Activated CD4-positive, alpha-beta T cell treated with anti-CD3 and anti-CD28 coated beads, Interleukin-2, amount 10 ng/mL, durations not matched to agents 7 days and 5 days (primary cell): ENCODE measurements around the gene PPP1R3F. TPM values are rescaled to one million over a fixed set of nuclear protein-coding genes. Genes with fewer than 3 reads are reported as not detected.
"Not testable (repeated sequence)": the region's sequence is repeated elsewhere in the genome, so short reads cannot be mapped to it uniquely, and the experiment has no call there.

Experiments used
- CTCF ChIA-PET: fragments of 350-600 bp; sonication (Branson Sonifier 250); formaldehyde crosslinking; loops from one replicate; lab custom pipeline; 2021; ENCODE audit warnings: antibody characterized with exemption; lab: Charles Lee
- POLR2A ChIA-PET: fragments of 350-600 bp; sonication (Branson Sonifier 250); formaldehyde crosslinking; loops from one replicate; lab custom pipeline; 2021; ENCODE audit warnings: antibody characterized with exemption; lab: Charles Lee
- DNase-seq: peaks from one replicate; pipeline ENCODE4 v3.0.0-alpha.2; 2020
- H3K27ac Mint-ChIP-seq: one replicate; pipeline ENCODE4 v1.8.0; 2021; ENCODE audit warnings: mild to moderate bottlenecking, moderate library complexity, mixed read lengths
- H3K27me3 Mint-ChIP-seq: one replicate; pipeline ENCODE4 v1.8.0; 2021; ENCODE audit warnings: mixed read lengths
- H3K36me3 Mint-ChIP-seq: one replicate; pipeline ENCODE4 v1.8.0; 2021; ENCODE audit warnings: low read depth, mixed read lengths
- H3K4me1 Mint-ChIP-seq: one replicate; pipeline ENCODE4 v1.8.0; 2021; ENCODE audit warnings: mixed read lengths
- H3K4me3 Mint-ChIP-seq: one replicate; pipeline ENCODE4 v1.8.0; 2021; ENCODE audit warnings: mild to moderate bottlenecking, moderate library complexity, mixed read lengths
- H3K9me3 Mint-ChIP-seq: one replicate; pipeline ENCODE4 v1.8.0; 2021; ENCODE audit warnings: mixed read lengths
- total RNA-seq, 2 experiments: library from RNA; stranded (reverse); gene quantifications; one replicate each; pipeline ENCODE4 v1.2.3, GENCODE V29; 2021

PPP1R3F gene
- total RNA-seq, 2 experiments from 2014 or later, result 11.2 to 12.3 TPM

- H3K4me1 Mint-ChIP-seq, result peaks cover 25% of the 10 kb centered on the region
- H3K27ac Mint-ChIP-seq, result no peak overlapping the region
- no peaks in the 10 kb centered on the region for H3K27me3 Mint-ChIP-seq
- H3K36me3 Mint-ChIP-seq, result no peaks in the 10 kb centered on the region
- no peaks in the 10 kb centered on the region for H3K9me3 Mint-ChIP-seq
- no peak for DNase-seq
- H3K4me3 Mint-ChIP-seq, result no peak overlapping the region
- ChIA-PET POLR2A (no interaction called here), CTCF (no interaction called here)
These were observed 42.6 kb downstream of the PPP1R3F start for GRCh38 chrX:49312176-49312575.

GRCh38 chrX:49316085-49316484 is 46.5 kb downstream of the PPP1R3F start:
- no peaks in the 10 kb centered on the region for H3K4me1 Mint-ChIP-seq
- ChIA-PET CTCF (no interaction called here), POLR2A (no interaction called here)
- no peak for DNase-seq
- no peaks in the 10 kb centered on the region for H3K27me3 Mint-ChIP-seq
- no peaks in the 10 kb centered on the region for H3K36me3 Mint-ChIP-seq
- H3K9me3 Mint-ChIP-seq, result no peaks in the 10 kb centered on the region
- no peak overlapping the region for H3K27ac Mint-ChIP-seq
- no peak overlapping the region for H3K4me3 Mint-ChIP-seq

- DNase-seq, H3K27ac Mint-ChIP-seq, H3K4me1 Mint-ChIP-seq, H3K36me3 Mint-ChIP-seq, H3K9me3 Mint-ChIP-seq, CTCF ChIA-PET, H3K4me3 Mint-ChIP-seq, POLR2A ChIA-PET, H3K27me3 Mint-ChIP-seq: not testable (repeated sequence)
These were observed 52.1 kb downstream of the PPP1R3F start, which contains the start of gene GAGE12J for GRCh38 chrX:49321737-49322136. Gene GAGE12J, plus strand, starts transcription at chrX:49322037. Its CDS starts 1,157 bp downstream, at chrX:49323194.

- H3K27me3 Mint-ChIP-seq, POLR2A ChIA-PET, H3K36me3 Mint-ChIP-seq, CTCF ChIA-PET, H3K9me3 Mint-ChIP-seq, DNase-seq, H3K4me3 Mint-ChIP-seq, H3K4me1 Mint-ChIP-seq, H3K27ac Mint-ChIP-seq: not testable (repeated sequence)
These were observed 52.7 kb downstream of the PPP1R3F start for GRCh38 chrX:49322266-49322665.

GRCh38 chrX:49323735-49324134 is 54.1 kb downstream of the PPP1R3F start:
- CTCF ChIA-PET, H3K27me3 Mint-ChIP-seq, H3K4me1 Mint-ChIP-seq, H3K4me3 Mint-ChIP-seq, DNase-seq, H3K9me3 Mint-ChIP-seq, H3K36me3 Mint-ChIP-seq, POLR2A ChIA-PET, H3K27ac Mint-ChIP-seq: not testable (repeated sequence)

- H3K27me3 Mint-ChIP-seq, H3K4me3 Mint-ChIP-seq, DNase-seq, H3K4me1 Mint-ChIP-seq, H3K27ac Mint-ChIP-seq, H3K9me3 Mint-ChIP-seq, CTCF ChIA-PET, POLR2A ChIA-PET, H3K36me3 Mint-ChIP-seq: not testable (repeated sequence)
These were observed 60.8 kb downstream of the PPP1R3F start for GRCh38 chrX:49330421-49330820.

- H3K27me3 Mint-ChIP-seq, H3K4me1 Mint-ChIP-seq, H3K36me3 Mint-ChIP-seq, CTCF ChIA-PET, H3K9me3 Mint-ChIP-seq, H3K4me3 Mint-ChIP-seq, DNase-seq, POLR2A ChIA-PET, H3K27ac Mint-ChIP-seq: not testable (repeated sequence)
These were observed 61.7 kb downstream of the PPP1R3F start, which contains the start of gene GAGE13 for GRCh38 chrX:49331282-49331681. Gene GAGE13, plus strand, starts transcription at chrX:49331582. Its CDS starts 1,156 bp downstream, at chrX:49332738.

- H3K36me3 Mint-ChIP-seq, H3K4me1 Mint-ChIP-seq, DNase-seq, H3K9me3 Mint-ChIP-seq, H3K4me3 Mint-ChIP-seq, H3K27ac Mint-ChIP-seq, POLR2A ChIA-PET, H3K27me3 Mint-ChIP-seq, CTCF ChIA-PET: not testable (repeated sequence)
These were observed 62.2 kb downstream of the PPP1R3F start for GRCh38 chrX:49331841-49332240.

Other genes starting within 250 kb of the PPP1R3F start
- gene TFE3, start 226.4 kb upstream of the PPP1R3F start, total RNA-seq, result 10 to 100 TPM; 25.7 to 26.8 TPM
- 1 to 10 TPM; 5.5 to 5.9 TPM for gene CCDC120, start 210.8 kb upstream of the PPP1R3F start, total RNA-seq
- 10 to 100 TPM; 24.7 to 27.1 TPM for gene PRAF2, start 195.8 kb upstream of the PPP1R3F start, total RNA-seq
- gene WDR45, start 189.9 kb upstream of the PPP1R3F start, total RNA-seq, result 10 to 100 TPM; 44.0 to 48.6 TPM
- 10 to 100 TPM; 29.2 to 33.2 TPM for gene GPKOW, start 146.1 kb upstream of the PPP1R3F start, total RNA-seq
- gene MAGIX, start 107.0 kb upstream of the PPP1R3F start, total RNA-seq, result 1 to 10 TPM; 1.9 to 2.8 TPM
- gene PLP2, start 97.9 kb upstream of the PPP1R3F start, total RNA-seq, result 100 to 1,000 TPM; 245 to 270 TPM
- 10 to 100 TPM; 13.7 to 17.6 TPM for gene PRICKLE3, start 83.4 kb upstream of the PPP1R3F start, total RNA-seq
- gene SYP, start 69.6 kb upstream of the PPP1R3F start, total RNA-seq, result 1 to 10 TPM; 2.5 to 2.7 TPM
- gene CACNA1F, start 36.5 kb upstream of the PPP1R3F start, total RNA-seq, result under 1 TPM; 0.12 to 0.33 TPM
- gene CCDC22, start 34.3 kb upstream of the PPP1R3F start, total RNA-seq, result 10 to 100 TPM; 25.4 to 28.3 TPM
- 10 to 100 TPM; 12.8 to 13.0 TPM for gene FOXP3, start 5.1 kb upstream of the PPP1R3F start, total RNA-seq
- not detected for gene GAGE10, start 33.9 kb downstream of the PPP1R3F start, total RNA-seq
- not detected for gene GAGE12J, start 52.2 kb downstream of the PPP1R3F start, total RNA-seq
- not detected for gene GAGE13, start 61.8 kb downstream of the PPP1R3F start, total RNA-seq